RPMI7951 (cell line): ENCODE data around the gene UBL4A. TPM values are rescaled to one million over a fixed set of nuclear protein-coding genes. Genes with fewer than 3 reads are reported as not detected.

Source experiments
- DNase-seq: peaks from one replicate; pipeline ENCODE4 v3.0.0-alpha.2; 2012; ENCODE audit warnings: low read depth
- total RNA-seq: library from RNA; depleted of rRNA; stranded (reverse); fragments of >200 nt; shearing (Covaris generic); gene quantifications from 2 replicates; pipeline ENCODE4 v1.2.3, GENCODE V29; 2014

Gene UBL4A
- total RNA-seq, 1 experiment from 2014 or later = 50.1 TPM

GRCh38 chrX:154482786-154483185, 3.6 kb downstream of the UBL4A start:
- DNase-seq = no peak

GRCh38 chrX:154481911-154482601, 4.4 kb downstream of the UBL4A start:
- no peak for DNase-seq

- no peak for DNase-seq
These were observed 5.2 kb downstream of the UBL4A start for GRCh38 chrX:154481195-154481594.

- peak; percentile 79 for DNase-seq
These were observed 7.4 kb downstream of the UBL4A start, which contains the start of gene LAGE3 for GRCh38 chrX:154478728-154479622. LAGE3 (minus strand) TSS chrX:154479281; CDS start chrX:154478915, 366 bp downstream.

GRCh38 chrX:154477891-154478477, 8.4 kb downstream of the UBL4A start:
- DNase-seq = no peak

GRCh38 chrX:154476821-154477220, 9.6 kb downstream of the UBL4A start:
- no peak for DNase-seq

GRCh38 chrX:154473683-154474082, 12.7 kb downstream of the UBL4A start:
- no peak for DNase-seq

GRCh38 chrX:154472685-154473632, 13.5 kb downstream of the UBL4A start:
- no peak for DNase-seq

GRCh38 chrX:154471839-154472684, 14.4 kb downstream of the UBL4A start:
- no peak for DNase-seq

- DNase-seq = no peak
These were observed 15.4 kb downstream of the UBL4A start for GRCh38 chrX:154470914-154471568.

GRCh38 chrX:154470434-154470833, 16.0 kb downstream of the UBL4A start:
- DNase-seq = no peak

- no peak for DNase-seq
These were observed 16.5 kb downstream of the UBL4A start for GRCh38 chrX:154469880-154470279.

- no peak for DNase-seq
These were observed 17.3 kb downstream of the UBL4A start for GRCh38 chrX:154469114-154469513.

- DNase-seq = no peak
These were observed 18.2 kb downstream of the UBL4A start for GRCh38 chrX:154468217-154468616.

- DNase-seq = no peak
These were observed 18.9 kb downstream of the UBL4A start for GRCh38 chrX:154467556-154467955.

GRCh38 chrX:154466907-154467306, 19.5 kb downstream of the UBL4A start:
- no peak for DNase-seq

GRCh38 chrX:154466036-154466435, 20.4 kb downstream of the UBL4A start:
- DNase-seq = no peak

- DNase-seq = no peak
These were observed 20.8 kb downstream of the UBL4A start for GRCh38 chrX:154465601-154466000.

GRCh38 chrX:154464806-154465365, 21.5 kb downstream of the UBL4A start:
- DNase-seq = no peak
